Activated gamma-delta T cell treated with anti-CD3 and anti-CD28 coated beads, Interleukin-2, amount 50 U/mL, for 16 hours (primary cell): ENCODE results near the gene NEIL3.

Experiments used
- DNase-seq: peaks from one replicate; pipeline ENCODE4 v3.0.0-alpha.2; 2020; ENCODE audit warnings: low read depth

NEIL3 gene

GRCh38 chr4:177371461-177371860 lies 61.8 kb downstream of the NEIL3 start:
- DNase-seq: no peak

GRCh38 chr4:177374966-177375365 lies 65.3 kb downstream of the NEIL3 start:
- no peak for DNase-seq

- no peak for DNase-seq
Observed at GRCh38 chr4:177375372-177375771, 65.7 kb downstream of the NEIL3 start.

GRCh38 chr4:177376024-177376423 lies 66.3 kb downstream of the NEIL3 start:
- DNase-seq: no peak

- no peak for DNase-seq
Observed at GRCh38 chr4:177380730-177381287, 71.1 kb downstream of the NEIL3 start.

GRCh38 chr4:177381762-177382310 lies 72.2 kb downstream of the NEIL3 start:
- no peak for DNase-seq

GRCh38 chr4:177384856-177385397 lies 75.3 kb downstream of the NEIL3 start:
- no peak for DNase-seq

- no peak for DNase-seq
Observed at GRCh38 chr4:177385576-177386277, 76.1 kb downstream of the NEIL3 start.

- no peak for DNase-seq
Observed at GRCh38 chr4:177386278-177386815, 76.7 kb downstream of the NEIL3 start.

- no peak for DNase-seq
Observed at GRCh38 chr4:177391287-177391686, 81.6 kb downstream of the NEIL3 start.

- DNase-seq: no peak
Observed at GRCh38 chr4:177391953-177392352, 82.3 kb downstream of the NEIL3 start.

GRCh38 chr4:177393236-177393635 lies 83.6 kb downstream of the NEIL3 start:
- DNase-seq: peak; percentile 3

- no peak for DNase-seq
Observed at GRCh38 chr4:177396352-177396751, 86.7 kb downstream of the NEIL3 start.

- DNase-seq: no peak
Observed at GRCh38 chr4:177400030-177400429, 90.4 kb downstream of the NEIL3 start.

- DNase-seq: no peak
Observed at GRCh38 chr4:177401658-177402273, 92.1 kb downstream of the NEIL3 start.

- no peak for DNase-seq
Observed at GRCh38 chr4:177403746-177404145, 94.1 kb downstream of the NEIL3 start.

- DNase-seq: no peak
Observed at GRCh38 chr4:177404342-177404741, 94.7 kb downstream of the NEIL3 start.

- DNase-seq: no peak
Observed at GRCh38 chr4:177404986-177405385, 95.3 kb downstream of the NEIL3 start.

- no peak for DNase-seq
Observed at GRCh38 chr4:177405508-177405907, 95.8 kb downstream of the NEIL3 start.

GRCh38 chr4:177408023-177408422 lies 98.3 kb downstream of the NEIL3 start:
- DNase-seq: no peak

- no peak for DNase-seq
Observed at GRCh38 chr4:177410566-177410965, 100.9 kb downstream of the NEIL3 start.

- DNase-seq: no peak
Observed at GRCh38 chr4:177411996-177412395, 102.3 kb downstream of the NEIL3 start.
